SHP77 (cell line): Measurements from ENCODE around the gene RPL13A.

Experiments used
- DNase-seq, 2 experiments: peaks; one replicate each; lab custom pipeline; 2025; lab: John Stamatoyannopoulos, UW

RPL13A gene

DNA sequence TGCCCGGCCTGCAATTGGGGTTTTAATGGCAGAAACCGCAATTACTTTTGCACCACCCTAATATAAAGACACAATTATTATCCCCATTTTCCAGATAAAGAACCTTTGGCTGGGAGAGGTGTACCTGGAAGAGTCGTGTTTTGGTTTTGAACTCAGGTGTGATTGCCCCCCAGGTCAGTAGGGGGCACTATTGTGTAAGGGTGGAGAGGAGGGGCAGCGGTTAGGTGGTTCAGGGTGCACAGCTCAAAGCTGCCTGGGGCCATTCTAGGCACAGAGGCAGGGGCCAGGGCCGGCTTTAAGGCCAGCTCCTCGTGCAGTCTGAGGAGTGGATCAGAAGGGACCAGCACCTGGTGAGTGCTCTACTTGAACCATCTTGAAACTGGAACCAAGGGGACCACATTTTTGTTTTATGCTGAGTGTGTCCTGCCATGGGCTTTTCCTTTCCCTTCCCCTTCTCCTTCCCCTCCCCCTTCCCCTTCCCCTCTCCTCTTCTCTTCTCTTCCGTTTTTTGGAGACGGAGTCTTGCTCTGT lies 19.2 kb downstream of the RPL13A start:
- peak; percentile 60 to 62 for DNase-seq

DNA sequence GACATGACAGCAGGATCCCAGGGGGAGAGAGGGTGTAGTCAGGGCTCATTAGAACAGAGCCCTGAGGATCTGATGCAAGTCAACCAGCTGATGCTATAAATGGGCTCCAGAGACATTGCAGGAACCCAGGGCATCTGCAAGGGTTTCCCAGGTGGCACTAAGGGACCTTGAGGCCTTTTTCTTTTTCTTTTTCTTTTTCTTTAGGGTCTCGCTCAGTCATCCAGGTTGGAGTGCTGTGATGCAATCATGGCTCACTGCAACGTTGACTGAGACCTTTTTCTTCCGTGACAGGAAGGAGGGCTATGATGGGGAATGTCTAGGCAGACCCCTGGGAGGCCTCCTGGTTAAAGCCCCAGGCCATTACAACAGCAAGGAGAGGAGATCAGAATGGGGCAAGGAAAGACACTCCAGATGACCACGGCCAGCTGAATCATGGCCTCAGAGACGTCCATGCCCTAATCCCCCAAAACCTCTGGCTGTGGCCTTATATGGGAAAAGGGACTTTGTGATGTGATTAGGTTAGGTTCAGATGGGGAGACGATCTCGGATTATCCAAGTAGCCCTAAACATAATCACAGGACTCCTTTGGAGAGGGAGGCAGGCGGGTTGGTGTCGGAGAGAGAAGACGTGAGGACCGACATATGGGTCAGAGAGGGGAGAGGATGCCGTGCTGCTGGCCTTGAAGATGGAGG lies 20.5 kb downstream of the RPL13A start:
- DNase-seq = no peak

DNA sequence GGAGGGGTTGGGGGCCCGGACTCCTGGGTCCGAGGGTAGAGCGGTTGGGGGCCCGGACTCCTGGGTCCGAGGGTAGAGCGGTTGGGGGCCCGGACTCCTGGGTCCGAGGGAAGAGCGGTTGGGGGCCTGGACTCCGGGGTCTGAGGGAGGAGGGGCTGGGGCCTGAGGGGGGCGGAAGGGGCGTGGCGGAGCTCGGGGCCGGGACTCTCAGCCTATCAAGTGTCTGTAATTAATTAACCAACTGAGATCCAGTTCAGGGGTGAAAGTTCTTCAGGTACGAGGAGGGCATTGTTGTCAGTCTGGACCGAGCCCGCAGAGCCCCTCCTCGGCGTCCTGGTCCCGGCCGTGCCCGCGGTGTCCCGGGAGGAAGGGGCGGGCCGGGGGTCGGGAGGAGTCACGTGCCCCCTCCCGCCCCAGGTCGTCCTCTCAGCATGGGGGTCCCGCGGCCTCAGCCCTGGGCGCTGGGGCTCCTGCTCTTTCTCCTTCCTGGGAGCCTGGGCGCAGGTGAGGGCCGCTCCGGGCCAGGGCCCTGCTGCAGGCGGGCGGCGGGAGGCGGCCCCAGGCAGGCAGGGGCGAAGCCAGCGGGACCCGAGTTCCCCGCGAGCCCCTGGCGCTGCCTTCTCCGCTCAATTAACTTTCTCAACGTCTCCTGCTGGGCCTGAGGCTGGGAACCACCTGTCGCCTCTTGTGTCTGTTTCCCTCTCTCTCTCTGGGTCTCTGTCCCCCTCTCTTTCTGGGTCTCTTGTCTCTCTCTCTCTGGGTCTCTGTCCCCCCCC lies 25.8 kb downstream of the RPL13A start:
- no peak for DNase-seq

DNA sequence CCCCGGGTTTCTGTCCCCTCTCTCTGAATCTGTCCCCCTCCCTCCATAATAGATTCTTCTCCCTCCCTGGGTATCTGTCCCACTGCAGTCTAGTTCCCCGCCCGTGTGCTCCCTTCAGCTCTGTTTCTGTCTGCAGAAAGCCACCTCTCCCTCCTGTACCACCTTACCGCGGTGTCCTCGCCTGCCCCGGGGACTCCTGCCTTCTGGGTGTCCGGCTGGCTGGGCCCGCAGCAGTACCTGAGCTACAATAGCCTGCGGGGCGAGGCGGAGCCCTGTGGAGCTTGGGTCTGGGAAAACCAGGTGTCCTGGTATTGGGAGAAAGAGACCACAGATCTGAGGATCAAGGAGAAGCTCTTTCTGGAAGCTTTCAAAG lies 26.3 kb downstream of the RPL13A start:
- DNase-seq = no peak

DNA sequence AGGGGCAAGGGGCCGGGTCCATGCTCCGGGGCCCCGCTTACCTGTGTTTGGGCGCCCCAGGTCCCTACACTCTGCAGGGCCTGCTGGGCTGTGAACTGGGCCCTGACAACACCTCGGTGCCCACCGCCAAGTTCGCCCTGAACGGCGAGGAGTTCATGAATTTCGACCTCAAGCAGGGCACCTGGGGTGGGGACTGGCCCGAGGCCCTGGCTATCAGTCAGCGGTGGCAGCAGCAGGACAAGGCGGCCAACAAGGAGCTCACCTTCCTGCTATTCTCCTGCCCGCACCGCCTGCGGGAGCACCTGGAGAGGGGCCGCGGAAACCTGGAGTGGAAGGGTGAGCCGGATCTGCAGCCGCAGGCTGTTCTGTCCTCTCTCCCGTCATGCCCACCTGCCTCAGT lies 26.7 kb downstream of the RPL13A start:
- no peak for DNase-seq

DNA sequence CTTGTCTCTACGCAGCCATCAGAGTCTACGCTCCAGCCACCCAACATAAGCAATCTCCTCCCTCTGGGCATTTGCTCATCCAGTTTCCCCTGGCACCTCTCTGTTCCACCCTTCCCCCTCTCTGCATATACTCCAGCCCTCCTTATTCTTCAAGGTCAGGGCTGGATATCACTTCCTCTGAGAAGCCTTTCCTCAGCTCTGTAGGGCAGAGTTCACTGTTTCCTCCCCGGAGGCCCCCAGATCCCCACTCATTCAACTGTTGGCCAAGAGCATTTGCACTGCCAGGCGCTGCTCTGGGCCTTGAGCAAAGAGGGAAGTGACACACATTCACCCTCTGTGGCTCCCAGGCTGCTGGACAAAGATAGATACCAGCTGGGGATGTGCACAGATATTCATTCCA lies 28.4 kb downstream of the RPL13A start:
- DNase-seq = no peak

DNA sequence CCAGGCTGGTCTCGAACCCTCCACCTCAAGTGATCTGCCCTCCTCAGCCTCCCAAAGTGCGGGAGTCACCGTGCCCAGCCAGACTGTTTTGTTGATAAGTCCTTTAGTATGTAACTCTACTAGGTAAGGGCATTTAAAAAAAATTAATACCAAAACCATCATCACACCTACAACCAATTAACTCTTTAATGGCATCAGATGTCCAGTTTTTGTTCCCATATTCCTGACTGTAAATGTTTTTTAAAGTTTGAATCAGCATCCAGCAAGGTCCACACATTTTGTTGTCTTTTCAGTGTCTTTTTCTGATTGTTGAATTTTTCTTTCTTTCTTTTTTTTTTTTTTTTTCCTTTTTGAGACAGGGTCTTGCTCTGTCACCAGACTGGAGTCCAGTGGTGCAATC lies 30.6 kb downstream of the RPL13A start:
- no peak for DNase-seq

DNA sequence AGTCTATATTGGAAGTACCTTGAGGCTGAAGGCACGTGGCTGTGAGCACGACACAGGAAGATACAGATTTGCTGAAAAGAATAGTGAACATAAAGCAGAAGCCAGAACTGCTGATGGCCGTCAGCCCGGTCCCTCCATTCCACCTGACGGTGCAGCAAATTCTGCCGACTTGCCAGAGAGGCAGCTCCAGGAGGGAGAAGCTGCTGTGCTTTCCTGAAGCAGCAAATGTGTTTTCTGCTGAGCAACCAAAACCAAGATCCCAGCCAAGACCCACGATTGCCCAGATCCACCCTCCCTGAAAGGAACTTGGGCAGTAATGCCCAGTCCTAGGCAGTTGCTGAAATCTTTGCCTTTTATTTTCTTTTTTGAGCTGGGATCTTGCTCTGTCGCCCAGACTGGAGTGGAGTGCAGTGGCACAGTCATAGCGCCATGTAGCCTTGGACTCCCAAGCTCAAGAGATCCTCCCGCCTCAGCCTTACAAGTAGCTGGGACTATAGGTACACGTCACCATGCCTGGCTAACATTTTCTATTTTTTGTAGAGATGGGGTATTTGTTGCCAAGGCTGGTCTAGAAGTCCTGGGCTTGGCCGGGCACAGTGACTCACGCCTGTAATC lies 33.4 kb downstream of the RPL13A start:
- no peak for DNase-seq

DNA sequence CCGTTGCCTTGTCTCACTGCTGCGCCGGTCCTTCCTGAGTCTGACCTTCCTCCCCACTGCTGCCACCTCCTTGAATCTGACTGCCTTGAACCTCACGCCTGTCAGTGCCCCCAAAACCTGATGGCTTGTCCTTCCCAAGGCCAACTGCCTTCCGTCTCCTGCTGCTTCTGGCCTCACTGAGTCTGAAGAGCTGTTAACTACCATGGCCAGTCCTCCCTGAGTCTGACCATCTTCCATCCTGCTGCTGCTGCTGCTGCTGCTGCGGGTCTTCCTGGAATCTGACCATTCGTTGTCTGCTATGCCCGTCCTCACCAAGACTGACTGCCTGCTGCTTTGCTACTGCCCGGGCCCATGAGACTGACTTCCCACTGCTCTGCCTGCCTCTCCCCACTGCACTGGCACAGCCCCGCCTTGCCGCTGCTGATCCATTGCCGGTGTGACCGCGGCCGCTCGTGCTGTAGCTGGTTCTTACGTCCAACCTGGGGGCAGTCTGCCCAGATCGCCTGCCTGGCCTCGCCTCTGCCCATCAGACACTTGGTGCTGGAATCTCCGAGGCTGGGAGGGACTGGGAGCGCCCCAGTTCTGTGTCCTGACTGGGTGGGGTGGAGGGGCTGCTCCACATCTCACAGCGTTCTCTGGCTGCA lies 37.5 kb downstream of the RPL13A start:
- no peak for DNase-seq

DNA sequence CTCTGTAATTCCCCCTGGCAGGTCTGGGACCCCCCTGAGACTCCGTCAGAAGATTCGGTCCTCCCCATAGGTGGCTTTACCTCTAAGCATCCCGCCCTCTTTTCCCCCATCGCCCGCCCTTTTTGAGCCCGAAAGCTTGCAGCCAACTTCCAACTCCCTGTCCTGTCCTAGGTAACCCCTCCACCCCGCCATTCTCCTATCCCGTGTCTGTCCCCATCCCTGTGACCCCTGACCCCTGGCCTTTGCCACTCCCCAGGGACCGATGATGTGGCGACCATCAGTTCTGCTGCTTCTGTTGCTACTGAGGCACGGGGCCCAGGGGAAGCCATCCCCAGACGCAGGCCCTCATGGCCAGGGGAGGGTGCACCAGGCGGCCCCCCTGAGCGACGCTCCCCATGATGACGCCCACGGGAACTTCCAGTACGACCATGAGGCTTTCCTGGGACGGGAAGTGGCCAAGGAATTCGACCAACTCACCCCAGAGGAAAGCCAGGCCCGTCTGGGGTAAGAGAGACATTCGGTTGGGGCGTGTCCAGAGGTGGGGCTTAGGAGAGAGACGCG lies 40.9 kb downstream of the RPL13A start:
- no peak for DNase-seq

DNA sequence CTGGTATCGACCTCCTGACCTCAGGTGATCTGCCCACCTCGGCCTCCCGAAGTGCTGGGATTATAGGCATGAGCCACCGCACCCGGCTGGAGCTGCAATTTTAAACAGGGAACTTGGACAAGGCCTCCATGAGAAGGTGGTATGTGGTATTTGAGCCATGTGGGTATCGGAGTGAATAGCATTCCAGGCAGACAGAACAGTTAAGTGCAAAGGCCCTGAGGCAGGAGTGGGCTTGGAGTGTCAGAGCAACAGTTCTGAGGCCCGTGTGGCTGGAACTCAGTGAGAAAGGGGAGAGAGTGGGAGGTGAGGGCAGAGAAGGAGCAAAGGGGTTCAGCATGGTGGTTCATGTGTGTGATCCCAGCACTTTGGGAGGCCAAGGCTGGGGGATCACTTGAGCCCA lies 43.3 kb downstream of the RPL13A start:
- DNase-seq = no peak

DNA sequence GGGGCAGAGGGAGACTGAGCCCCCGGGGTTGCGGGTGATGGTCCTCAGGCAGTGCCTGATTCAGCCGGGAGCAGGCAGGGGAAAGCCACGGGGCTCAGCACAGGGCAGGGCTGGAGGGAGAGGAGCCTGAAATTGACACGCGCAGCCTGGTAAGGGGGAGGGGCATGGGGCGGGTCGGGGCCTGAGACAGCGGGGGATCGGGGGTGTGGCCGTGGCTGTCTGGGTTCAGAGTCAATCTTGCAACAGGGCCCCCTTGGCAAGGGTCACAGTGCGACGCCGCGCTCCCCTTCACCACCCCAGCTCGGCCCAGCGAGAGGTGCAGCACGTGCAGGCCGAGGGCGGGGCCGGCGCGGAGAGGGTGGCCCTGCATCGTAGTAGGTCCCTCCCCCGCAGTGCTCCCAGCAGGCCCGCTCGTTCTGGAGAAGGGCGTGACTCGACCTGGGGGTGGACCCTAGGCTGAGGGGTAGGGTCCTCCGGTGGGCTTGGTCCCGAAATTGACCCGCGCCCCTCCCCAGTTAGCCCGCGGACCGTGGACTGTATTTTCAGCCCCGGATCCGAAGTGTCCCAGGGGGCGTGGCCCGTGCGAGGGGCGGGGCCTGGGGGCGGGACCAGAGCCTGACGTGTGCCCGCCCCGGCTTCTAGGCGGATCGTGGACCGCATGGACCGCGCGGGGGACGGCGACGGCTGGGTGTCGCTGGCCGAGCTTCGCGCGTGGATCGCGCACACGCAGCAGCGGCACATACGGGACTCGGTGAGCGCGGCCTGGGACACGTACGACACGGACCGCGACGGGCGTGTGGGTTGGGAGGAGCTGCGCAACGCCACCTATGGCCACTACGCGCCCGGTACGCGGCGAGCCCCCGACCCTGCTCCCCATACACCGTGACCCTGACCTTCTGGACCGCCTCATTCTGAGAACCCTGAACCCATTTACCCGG lies 46.4 kb downstream of the RPL13A start:
- peak; percentile 47 to 68 for DNase-seq

DNA sequence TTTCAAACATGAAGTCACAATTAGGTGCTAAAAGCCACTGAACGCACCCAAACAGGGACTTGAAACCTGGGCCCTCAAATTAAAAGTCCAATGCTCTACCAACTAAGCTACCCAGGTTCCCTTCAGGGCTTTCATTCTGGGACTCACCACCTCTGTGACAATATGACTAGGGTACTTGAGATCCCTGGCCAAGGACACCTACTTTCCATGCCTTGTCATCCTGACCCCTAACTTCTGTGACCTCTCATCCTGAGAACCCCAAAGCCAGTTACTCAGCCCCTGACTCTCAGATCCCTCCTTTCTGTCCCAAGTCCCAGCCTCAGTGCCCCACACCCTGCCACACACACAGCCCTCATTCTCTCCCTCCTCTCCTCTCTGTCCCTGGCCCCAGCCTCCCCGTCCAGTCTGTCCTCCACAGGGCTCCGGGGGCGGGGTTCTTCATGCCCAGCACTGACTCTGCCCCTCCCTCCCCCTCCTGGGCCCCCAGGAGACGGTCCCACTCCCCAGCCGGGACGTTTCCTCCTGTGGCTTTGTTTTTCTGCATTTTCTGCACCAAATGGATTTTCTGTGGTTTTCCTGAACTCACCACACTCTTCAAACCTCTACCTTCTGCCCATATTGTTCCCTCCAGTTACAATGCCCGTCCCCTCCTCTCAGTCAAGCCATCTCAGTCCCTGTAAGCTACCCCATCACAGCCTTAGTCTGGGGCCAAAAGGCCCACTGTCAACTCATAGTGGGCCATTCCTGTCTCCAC lies 47.4 kb downstream of the RPL13A start:
- no peak for DNase-seq

DNA sequence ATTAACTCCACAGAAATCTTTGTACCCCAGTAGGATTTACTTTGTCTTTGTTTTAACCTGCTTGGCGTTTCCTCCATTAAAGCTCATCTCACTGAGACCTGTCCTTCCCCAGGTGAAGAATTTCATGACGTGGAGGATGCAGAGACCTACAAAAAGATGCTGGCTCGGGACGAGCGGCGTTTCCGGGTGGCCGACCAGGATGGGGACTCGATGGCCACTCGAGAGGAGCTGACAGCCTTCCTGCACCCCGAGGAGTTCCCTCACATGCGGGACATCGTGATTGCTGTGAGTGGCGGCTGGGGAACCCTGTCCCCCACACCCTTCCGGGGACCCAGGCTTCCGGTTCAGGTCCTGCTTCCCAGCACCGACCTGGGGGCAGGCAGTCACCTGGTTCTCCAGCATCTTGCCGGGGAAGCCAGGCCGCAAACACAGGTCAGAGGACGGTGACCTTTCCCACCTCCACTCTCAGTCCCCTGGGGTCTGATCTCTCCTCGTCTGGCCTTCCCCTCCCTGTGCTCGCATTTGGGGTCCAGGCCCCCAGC lies 49.6 kb downstream of the RPL13A start:
- DNase-seq = no peak

DNA sequence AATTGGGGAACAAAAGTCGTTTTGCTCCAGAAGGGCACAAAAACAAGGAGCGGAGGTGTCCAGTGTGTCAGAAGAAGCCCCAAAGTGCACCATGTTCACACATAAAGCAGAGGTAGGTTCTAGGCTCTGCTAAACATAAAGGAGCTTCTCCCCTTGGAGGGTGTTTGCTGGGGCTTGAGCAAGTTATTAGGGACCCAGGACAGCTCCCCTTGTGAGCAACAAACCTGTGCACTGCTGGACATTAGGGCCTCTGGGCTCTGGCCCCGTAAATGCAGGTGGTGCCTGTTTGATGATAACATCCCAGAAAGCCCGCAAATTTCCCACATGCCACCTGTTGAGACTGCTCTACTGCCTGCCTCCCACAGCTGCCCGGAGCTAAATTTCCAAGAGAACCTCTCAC lies 51.2 kb downstream of the RPL13A start:
- DNase-seq = no peak

DNA sequence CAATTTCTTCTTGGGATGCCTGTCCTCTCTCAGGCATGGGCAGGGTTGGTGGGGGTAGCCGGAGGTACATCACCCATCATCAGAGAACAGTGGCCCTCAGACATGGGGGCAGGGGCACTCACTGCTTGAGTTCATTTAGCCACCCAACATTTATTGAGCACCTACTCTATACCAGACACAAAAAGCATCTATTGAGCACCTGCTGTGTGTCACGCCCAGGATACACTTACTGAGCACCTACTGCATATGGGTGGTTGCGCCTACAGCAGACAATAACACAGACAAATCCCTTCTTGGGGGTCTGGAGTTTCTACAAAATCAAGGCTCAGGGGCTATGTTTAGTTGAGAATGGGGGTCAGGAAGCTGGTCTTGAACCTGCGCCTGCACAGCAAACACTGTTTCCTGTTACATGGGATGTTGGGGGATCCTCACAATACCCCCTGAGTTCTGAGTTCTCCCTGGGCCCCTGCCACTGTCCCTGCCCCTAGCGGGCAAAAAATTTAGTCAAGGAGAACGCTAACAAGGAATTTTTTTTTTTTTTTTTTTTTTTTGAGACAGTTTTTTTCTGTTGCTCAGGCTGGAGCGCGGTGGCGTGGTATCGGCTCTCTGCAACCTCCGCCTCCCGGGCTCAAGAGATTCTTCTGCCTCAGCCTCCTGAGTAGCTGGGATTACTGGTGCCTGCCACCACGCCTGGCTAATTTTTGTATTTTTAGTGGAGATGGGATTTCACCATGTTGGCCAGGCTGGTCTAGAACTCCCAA lies 52.0 kb downstream of the RPL13A start:
- no peak for DNase-seq
